PC-3 (cell line): ENCODE data around the gene HHATL. TPM values are rescaled to one million over a fixed set of nuclear protein-coding genes. Genes with fewer than 3 reads are reported as not detected.

Source experiments
- ATAC-seq: fragments of 200-7000 bp; cut with Tn5 transposase; 2 replicates; pipeline ENCODE4 v1.9.1; 2020; ENCODE audit warnings: mild to moderate bottlenecking, moderate library complexity
- BruUV-seq: library from RNA; stranded (reverse); fragments of 400-500 nt; replicated peaks from 2 replicates; lab custom pipeline; 2021; lab: Mats Ljungman, UMichigan
- CTCF ChIA-PET: fragments of 300-600 bp; sonication (Branson Sonifier 250); formaldehyde crosslinking; loops from one replicate; lab custom pipeline; 2022; ENCODE audit warnings: antibody characterized with exemption; lab: Charles Lee
- POLR2A ChIA-PET: fragments of 300-600 bp; sonication (Branson Sonifier 250); formaldehyde crosslinking; loops from one replicate; lab custom pipeline; 2022; ENCODE audit warnings: antibody characterized with exemption; ENCODE audit not compliant: unreplicated experiment; lab: Charles Lee
- DNase-seq: peaks from one replicate; pipeline ENCODE4 v3.0.0-alpha.2; 2015
- H2AFZ ChIP-seq: fragments of 300-600 bp; sonication (generic); 2 replicates; pipeline ENCODE4 v1.6.0; 2016; ENCODE audit warnings: antibody characterized with exemption, low read length
- H3F3A ChIP-seq: fragments of 300-600 bp; sonication (generic); one replicate; pipeline ENCODE4 v1.6.0; 2017; ENCODE audit warnings: antibody characterized with exemption, low read length, control low read depth, mild to moderate bottlenecking; ENCODE audit not compliant: unreplicated experiment
- H3K27ac ChIP-seq: fragments of 300-600 bp; sonication (generic); 2 replicates; pipeline ENCODE4 v1.5.1; 2016; ENCODE audit warnings: mild to moderate bottlenecking, low read length
- H3K27me3 ChIP-seq: fragments of 300-600 bp; sonication (generic); 2 replicates; pipeline ENCODE4 v1.6.1; 2016; ENCODE audit warnings: low read length, mixed read lengths
- H3K36me3 ChIP-seq: fragments of 300-600 bp; sonication (generic); 2 replicates; pipeline ENCODE4 v1.6.1; 2016; ENCODE audit warnings: low read depth, mixed run types, low read length, mixed read lengths
- H3K4me1 ChIP-seq: fragments of 300-600 bp; sonication (generic); 2 replicates; pipeline ENCODE4 v1.5.1; 2016; ENCODE audit warnings: low read length; ENCODE audit not compliant: insufficient read depth
- H3K4me2 ChIP-seq: fragments of 300-600 bp; sonication (generic); 2 replicates; pipeline ENCODE4 v1.6.0; 2016; ENCODE audit warnings: low read length
- H3K4me3 ChIP-seq: fragments of 300-600 bp; sonication (generic); 2 replicates; pipeline ENCODE4 v1.5.1; 2016; ENCODE audit warnings: mild to moderate bottlenecking, low read length, mixed read lengths
- H3K79me2 ChIP-seq: fragments of 300-600 bp; sonication (generic); 2 replicates; pipeline ENCODE4 v1.6.1; 2017; ENCODE audit warnings: low read length, mixed read lengths
- H3K9ac ChIP-seq: fragments of 300-600 bp; sonication (generic); 2 replicates; pipeline ENCODE4 v1.6.0; 2016; ENCODE audit warnings: mild to moderate bottlenecking, low read length
- H3K9me2 ChIP-seq: fragments of 300-600 bp; sonication (generic); replicated peaks from 2 replicates; pipeline ENCODE4 v1.6.1; 2016; ENCODE audit warnings: mixed run types, low read length, mixed read lengths
- H3K9me3 ChIP-seq: fragments of 300-600 bp; sonication (generic); 2 replicates; pipeline ENCODE4 v1.6.1; 2016; ENCODE audit warnings: low read length, mixed read lengths
- H4K20me1 ChIP-seq: fragments of 300-600 bp; sonication (generic); 2 replicates; pipeline ENCODE4 v1.6.1; 2016; ENCODE audit warnings: low read length, mixed read lengths
- CTCF ChIP-seq: fragments of 300-600 bp; sonication (generic); conservative IDR thresholded peaks from 2 replicates; pipeline ENCODE4 v1.5.1; 2017; ENCODE audit warnings: antibody characterized with exemption, low read depth, mild to moderate bottlenecking, low read length
- EZH2 ChIP-seq: fragments of 300-600 bp; sonication (generic); IDR thresholded peaks from one replicate; pipeline ENCODE4 v1.6.1; 2017; ENCODE audit warnings: antibody characterized with exemption, mild to moderate bottlenecking, low read length; ENCODE audit not compliant: unreplicated experiment
- EZH2phosphoT487 ChIP-seq: fragments of 300-600 bp; sonication (generic); IDR thresholded peaks from 2 replicates; pipeline ENCODE4 v1.6.1; 2018; ENCODE audit warnings: mild to moderate bottlenecking, antibody characterized with exemption, low read length, borderline replicate concordance
- intact Hi-C: fragments of 100-400 bp; cut with micrococcal nuclease; formaldehyde crosslinking; loops from 2 replicates; pipeline ENCODE4 v1.9.0; 2023
- total RNA-seq: library from RNA; depleted of rRNA; stranded (reverse); fragments of >200 nt; gene quantifications from 2 replicates; pipeline ENCODE4 v1.2.3, GENCODE V29; 2014

Gene HHATL
- total RNA-seq, 1 experiment from 2014 or later = not detected

DNA sequence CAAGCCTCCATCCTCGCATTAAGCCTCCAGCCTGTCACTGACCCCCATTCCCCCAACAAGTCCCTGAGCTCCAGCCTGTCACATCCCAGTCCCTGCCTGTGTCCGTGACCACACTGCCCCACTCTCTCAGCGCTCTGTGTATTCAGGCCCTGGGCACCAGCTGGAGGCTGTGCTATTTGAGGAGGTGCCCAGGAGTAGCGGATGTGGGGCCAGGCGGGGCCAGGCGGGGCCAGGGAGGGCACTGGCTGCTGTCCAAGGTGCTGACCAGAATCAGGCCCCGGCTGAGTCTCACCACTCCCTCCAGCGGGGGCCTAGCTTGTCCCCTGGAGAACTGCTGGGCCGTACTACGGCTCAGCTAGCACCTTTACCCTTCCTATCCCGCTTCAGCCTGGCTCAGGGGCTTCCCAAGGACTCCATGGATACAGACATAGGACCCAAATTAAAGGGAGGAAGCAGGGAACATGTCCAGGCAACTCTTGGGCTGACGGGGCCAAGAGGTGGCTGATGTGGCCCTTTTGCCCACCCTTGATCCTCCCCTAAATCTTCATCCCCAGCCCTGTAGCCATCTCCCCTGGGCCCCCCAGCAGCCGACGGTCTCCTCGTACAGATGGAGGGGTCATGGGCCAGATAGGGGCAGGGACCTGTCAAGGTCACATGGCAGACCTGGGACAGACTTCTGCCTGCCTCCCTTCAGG, 1.1 kb downstream of the HHATL start:
- H3K79me2 ChIP-seq = no peaks in the 10 kb centered on the region
- no peaks in the 10 kb centered on the region for H4K20me1 ChIP-seq
- 0 out of 2 replicates have a peak, but pooled peaks cover 6% of the 10 kb centered on the region for H3K4me1 ChIP-seq
- CTCF ChIA-PET = no interaction called here
- BruUV-seq = no TSS peak
- POLR2A ChIA-PET = no interaction called here
- peak; percentile 49 for DNase-seq
- no peaks in the 10 kb centered on the region for H3K9me3 ChIP-seq
- ATAC-seq = peak; percentile 63
- H2AFZ ChIP-seq = no peak overlapping the region
- H3K27ac ChIP-seq = no peak overlapping the region
- H3K9me2 ChIP-seq = no peaks in the 10 kb centered on the region
- no peak overlapping the region for H3K4me3 ChIP-seq
- intact Hi-C loops = no loop called here
- H3K4me2 ChIP-seq = no peak overlapping the region
- TF ChIP-seq EZH2 (no peak), EZH2phosphoT487 (no peak), CTCF (no peak)
- H3K27me3 ChIP-seq = no peaks in the 10 kb centered on the region
- H3K9ac ChIP-seq = no peak overlapping the region
- H3K36me3 ChIP-seq = no peaks in the 10 kb centered on the region
- no peaks in the 10 kb centered on the region for H3F3A ChIP-seq

DNA sequence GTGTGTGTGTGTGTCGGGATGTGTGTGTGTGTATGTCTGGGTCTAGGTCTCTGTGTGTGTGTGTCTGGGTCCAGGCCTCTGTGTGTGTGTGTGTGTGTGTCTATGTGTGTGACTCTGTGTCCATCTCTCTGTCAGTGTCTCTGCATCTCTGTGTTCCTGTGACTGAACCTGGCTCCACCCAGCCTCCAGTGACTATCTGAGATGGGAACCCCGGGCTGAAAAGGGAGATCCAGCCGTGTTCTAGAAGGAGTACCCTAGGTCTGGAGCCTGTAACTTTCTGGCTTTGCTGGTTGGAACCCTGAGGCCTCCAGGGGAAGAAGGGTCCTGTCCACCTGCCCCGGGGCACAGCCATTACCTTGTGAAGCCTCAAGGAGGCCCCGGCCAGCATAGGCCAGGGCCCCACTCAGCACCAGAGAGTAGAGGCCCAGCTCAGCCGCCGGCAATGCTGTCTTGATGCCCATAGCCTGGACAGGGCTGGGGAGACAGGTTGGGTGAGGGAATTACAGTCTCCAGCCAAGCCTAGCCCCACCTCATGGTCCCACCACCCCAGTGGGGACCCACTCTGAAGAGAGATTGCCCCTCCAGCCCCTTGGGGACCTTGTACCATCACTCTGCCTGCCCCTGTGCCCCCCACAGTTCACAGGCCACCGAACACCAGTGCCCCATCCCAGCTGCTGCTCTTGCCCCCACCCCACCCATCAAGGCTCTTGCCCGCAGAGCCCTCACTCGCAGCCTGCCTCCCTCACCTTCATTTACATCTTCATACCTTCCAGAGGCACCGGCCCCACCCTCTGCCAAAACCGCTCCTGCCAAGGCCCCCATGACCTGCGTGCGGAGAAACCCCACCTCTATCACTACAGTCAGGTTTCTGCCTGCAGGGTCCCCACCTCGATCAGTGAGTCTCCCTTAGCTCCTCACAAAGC, 2.0 kb downstream of the HHATL start:
- no peaks in the 10 kb centered on the region for H3F3A ChIP-seq
- TF ChIP-seq EZH2 (no peak), EZH2phosphoT487 (no peak), CTCF (no peak)
- no peak overlapping the region for H3K4me2 ChIP-seq
- ATAC-seq (no peak), DNase-seq (no peak)
- no peak overlapping the region for H3K9ac ChIP-seq
- no peaks in the 10 kb centered on the region for H3K9me3 ChIP-seq
- H4K20me1 ChIP-seq = no peaks in the 10 kb centered on the region
- intact Hi-C loops = no loop called here
- no peaks in the 10 kb centered on the region for H3K36me3 ChIP-seq
- 0 out of 2 replicates have a peak, but pooled peaks cover 6% of the 10 kb centered on the region for H3K4me1 ChIP-seq
- H3K79me2 ChIP-seq = no peaks in the 10 kb centered on the region
- ChIA-PET POLR2A (no interaction called here), CTCF (no interaction called here)
- no peaks in the 10 kb centered on the region for H3K27me3 ChIP-seq
- no TSS peak for BruUV-seq
- no peak overlapping the region for H3K27ac ChIP-seq
- no peaks in the 10 kb centered on the region for H3K9me2 ChIP-seq
- no peak overlapping the region for H3K4me3 ChIP-seq
- no peak overlapping the region for H2AFZ ChIP-seq
